SJSA1 (cell line): ENCODE data around the gene PIGL. TPM values are rescaled to one million over a fixed set of nuclear protein-coding genes. Genes with fewer than 3 reads are reported as not detected.

ENCODE experiments used
- DNase-seq, 2 experiments: peaks; one replicate each; pipeline ENCODE4 v3.0.0-alpha.2; 2015 to 2020; ENCODE audit warnings: low spot score in 2 of 2, low read depth in 1 of 2
- H3K27ac ChIP-seq: fragments of 250-450 bp; sonication (Bioruptor Pico); 2 replicates; pipeline ENCODE4 v1.5.1; 2020; ENCODE audit warnings: mild to moderate bottlenecking, moderate library complexity
- H3K27me3 ChIP-seq: fragments of 250-450 bp; sonication (Bioruptor Pico); replicated peaks from 2 replicates; pipeline ENCODE4 v1.5.1; 2020; ENCODE audit warnings: mild to moderate bottlenecking, moderate library complexity
- H3K36me3 ChIP-seq: fragments of 250-450 bp; sonication (Bioruptor Pico); 2 replicates; pipeline ENCODE4 v1.5.1; 2020; ENCODE audit warnings: mild to moderate bottlenecking
- H3K4me1 ChIP-seq: fragments of 250-450 bp; sonication (Bioruptor Pico); replicated peaks from 2 replicates; pipeline ENCODE4 v1.6.1; 2021; ENCODE audit warnings: mild to moderate bottlenecking
- H3K4me3 ChIP-seq: fragments of 250-450 bp; sonication (Bioruptor Pico); 2 replicates; pipeline ENCODE4 v1.5.1; 2020; ENCODE audit warnings: mild to moderate bottlenecking
- H3K9me3 ChIP-seq: fragments of 250-450 bp; sonication (Bioruptor Pico); replicated peaks from 2 replicates; pipeline ENCODE4 v1.5.1; 2020; ENCODE audit warnings: mild to moderate bottlenecking
- total RNA-seq: library from RNA; depleted of rRNA; stranded (reverse); fragments of >200 nt; shearing (Covaris generic); gene quantifications from 2 replicates; pipeline ENCODE4 v1.2.3, GENCODE V29; 2014

Gene PIGL
- total RNA-seq, 1 experiment from 2014 or later, result 15.9 TPM

GRCh38 chr17:16272111-16272840, 55.3 kb downstream of the PIGL start:
- Histone ChIP-seq H3K4me3 (no peak overlapping the region), H3K9me3 (no peaks in the 10 kb centered on the region), H3K36me3 (no peaks in the 10 kb centered on the region), H3K27me3 (no peaks in the 10 kb centered on the region), H3K27ac (no peak overlapping the region), H3K4me1 (peaks cover 27% of the 10 kb centered on the region)
- no peak for DNase-seq

GRCh38 chr17:16273499-16273898, 56.5 kb downstream of the PIGL start:
- no peak overlapping the region for H3K4me3 ChIP-seq
- DNase-seq, result peak in 1 of 2 experiments; percentile 13
- peaks cover 27% of the 10 kb centered on the region for H3K4me1 ChIP-seq
- peak overlapping the region; percentile 21 for H3K27ac ChIP-seq
- H3K36me3 ChIP-seq, result no peaks in the 10 kb centered on the region
- no peaks in the 10 kb centered on the region for H3K9me3 ChIP-seq
- H3K27me3 ChIP-seq, result no peaks in the 10 kb centered on the region

GRCh38 chr17:16273929-16274339, 56.9 kb downstream of the PIGL start:
- peaks cover 27% of the 10 kb centered on the region for H3K4me1 ChIP-seq
- peak overlapping the region; percentile 21 for H3K27ac ChIP-seq
- no peak for DNase-seq
- no peaks in the 10 kb centered on the region for H3K9me3 ChIP-seq
- H3K4me3 ChIP-seq, result no peak overlapping the region
- no peaks in the 10 kb centered on the region for H3K36me3 ChIP-seq
- no peaks in the 10 kb centered on the region for H3K27me3 ChIP-seq

GRCh38 chr17:16275024-16275423, 58.0 kb downstream of the PIGL start:
- Histone ChIP-seq H3K4me3 (no peak overlapping the region), H3K27ac (no peak overlapping the region), H3K4me1 (peaks cover 22% of the 10 kb centered on the region), H3K36me3 (no peaks in the 10 kb centered on the region; the same call in 1 of the 2 replicates), H3K27me3 (no peaks in the 10 kb centered on the region), H3K9me3 (no peaks in the 10 kb centered on the region)
- DNase-seq, result no peak

GRCh38 chr17:16277163-16277562, 60.2 kb downstream of the PIGL start:
- DNase-seq, result no peak
- peaks cover 42% of the 10 kb centered on the region for H3K4me1 ChIP-seq
- no peak overlapping the region for H3K4me3 ChIP-seq
- H3K36me3 ChIP-seq, result no peaks in the 10 kb centered on the region; the same call in 1 of the 2 replicates
- no peak overlapping the region for H3K27ac ChIP-seq
- H3K27me3 ChIP-seq, result no peaks in the 10 kb centered on the region
- H3K9me3 ChIP-seq, result no peaks in the 10 kb centered on the region

- Histone ChIP-seq H3K4me3 (no peak overlapping the region), H3K9me3 (no peaks in the 10 kb centered on the region), H3K36me3 (no peaks in the 10 kb centered on the region; the same call in 1 of the 2 replicates), H3K4me1 (peaks cover 65% of the 10 kb centered on the region), H3K27ac (peak overlapping the region; percentile 67), H3K27me3 (no peaks in the 10 kb centered on the region)
- peak in 1 of 2 experiments; percentile 74 for DNase-seq
These were observed 64.3 kb downstream of the PIGL start for GRCh38 chr17:16281351-16281750.

GRCh38 chr17:16282522-16282921, 65.5 kb downstream of the PIGL start:
- Histone ChIP-seq H3K36me3 (no peaks in the 10 kb centered on the region; the same call in 1 of the 2 replicates), H3K4me1 (peaks cover 76% of the 10 kb centered on the region), H3K27ac (peak overlapping the region; percentile 67), H3K27me3 (no peaks in the 10 kb centered on the region), H3K4me3 (no peak overlapping the region), H3K9me3 (no peaks in the 10 kb centered on the region)
- peak in 1 of 2 experiments; percentile 78 for DNase-seq

- peaks cover 85% of the 10 kb centered on the region for H3K4me1 ChIP-seq
- peak; percentile 50 to 66 for DNase-seq
- no peaks in the 10 kb centered on the region for H3K27me3 ChIP-seq
- peak overlapping the region; percentile 13 for H3K4me3 ChIP-seq
- H3K9me3 ChIP-seq, result no peaks in the 10 kb centered on the region
- H3K27ac ChIP-seq, result peak overlapping the region; percentile 67
- no peaks in the 10 kb centered on the region; the same call in 1 of the 2 replicates for H3K36me3 ChIP-seq
These were observed 66.7 kb downstream of the PIGL start for GRCh38 chr17:16283705-16284104.

- peak overlapping the region; percentile 98 for H3K27ac ChIP-seq
- no peaks in the 10 kb centered on the region for H3K27me3 ChIP-seq
- no peak for DNase-seq
- H3K9me3 ChIP-seq, result no peaks in the 10 kb centered on the region
- H3K36me3 ChIP-seq, result no peaks in the 10 kb centered on the region
- H3K4me3 ChIP-seq, result peak overlapping the region; percentile 21
- H3K4me1 ChIP-seq, result peaks cover 76% of the 10 kb centered on the region
These were observed 68.6 kb downstream of the PIGL start for GRCh38 chr17:16285646-16286008.

GRCh38 chr17:16286009-16286946, 69.3 kb downstream of the PIGL start:
- Histone ChIP-seq H3K4me3 (peak overlapping the region; percentile 21), H3K27ac (peak overlapping the region; percentile 98), H3K27me3 (no peaks in the 10 kb centered on the region), H3K9me3 (no peaks in the 10 kb centered on the region), H3K4me1 (peaks cover 70% of the 10 kb centered on the region), H3K36me3 (no peaks in the 10 kb centered on the region)
- peak; percentile 92 to 98 for DNase-seq

GRCh38 chr17:16286947-16287562, 70.0 kb downstream of the PIGL start:
- H3K4me1 ChIP-seq, result peaks cover 62% of the 10 kb centered on the region
- no peaks in the 10 kb centered on the region for H3K36me3 ChIP-seq
- no peaks in the 10 kb centered on the region for H3K27me3 ChIP-seq
- DNase-seq, result peak in 1 of 2 experiments; percentile 58
- no peaks in the 10 kb centered on the region for H3K9me3 ChIP-seq
- no peak overlapping the region for H3K4me3 ChIP-seq
- H3K27ac ChIP-seq, result peak overlapping the region; percentile 98

- DNase-seq, result peak in 1 of 2 experiments; percentile 70
- H3K27ac ChIP-seq, result peak overlapping the region; percentile 98
- H3K36me3 ChIP-seq, result no peaks in the 10 kb centered on the region
- H3K4me3 ChIP-seq, result no peak overlapping the region
- H3K4me1 ChIP-seq, result peaks cover 57% of the 10 kb centered on the region
- no peaks in the 10 kb centered on the region for H3K9me3 ChIP-seq
- H3K27me3 ChIP-seq, result no peaks in the 10 kb centered on the region
These were observed 70.6 kb downstream of the PIGL start for GRCh38 chr17:16287563-16288027.

- Histone ChIP-seq H3K27ac (no peak overlapping the region), H3K4me1 (peaks cover 42% of the 10 kb centered on the region), H3K36me3 (no peaks in the 10 kb centered on the region), H3K9me3 (no peaks in the 10 kb centered on the region), H3K27me3 (no peaks in the 10 kb centered on the region), H3K4me3 (no peak overlapping the region)
- DNase-seq, result no peak
These were observed 72.0 kb downstream of the PIGL start for GRCh38 chr17:16288860-16289571.
